DOHH2 (cell line): ENCODE results near the gene RBL1.

Experiments
- CTCF ChIP-seq: fragments of 200-600 bp; sonication (generic); IDR thresholded peaks from one replicate; pipeline ENCODE4 v1.5.1; 2014; ENCODE audit warnings: antibody characterized with exemption, mild to moderate bottlenecking, low read depth, low read length; ENCODE audit not compliant: poor library complexity, severe bottlenecking
- EZH2phosphoT487 ChIP-seq: fragments of 200-600 bp; sonication (generic); IDR thresholded peaks from 2 replicates; pipeline ENCODE4 v1.6.1; 2017; ENCODE audit warnings: borderline replicate concordance, mild to moderate bottlenecking, antibody characterized with exemption, low read length, moderate library complexity, mixed read lengths

GRCh38 chr20:37053230-37053950 lies 42.4 kb downstream of the RBL1 start:
- TF ChIP-seq CTCF (no peak), EZH2phosphoT487 (no peak)
